Right renal cortex interstitium (tissue), 3 donors: ENCODE results near the gene OR2S2. TPM values are rescaled to one million over a fixed set of nuclear protein-coding genes. Genes with fewer than 3 reads are reported as not detected.

Experiments
- DNase-seq, 3 donors: peaks; one replicate each; pipeline ENCODE4 v3.0.0-alpha.2; 2013; ENCODE audit warnings: low read depth in 3 of 3, low spot score in 2 of 3
- polyA plus RNA-seq, 3 donors: library from polyadenylated mRNA; unstranded; fragments of 120-200 nt; gene quantifications; one replicate each; pipeline ENCODE4 v1.2.1, GENCODE V29; 2013; ENCODE audit not compliant: insufficient read length in 3 of 3

Gene OR2S2
- polyA plus RNA-seq, 3 donors, result not detected

DNA sequence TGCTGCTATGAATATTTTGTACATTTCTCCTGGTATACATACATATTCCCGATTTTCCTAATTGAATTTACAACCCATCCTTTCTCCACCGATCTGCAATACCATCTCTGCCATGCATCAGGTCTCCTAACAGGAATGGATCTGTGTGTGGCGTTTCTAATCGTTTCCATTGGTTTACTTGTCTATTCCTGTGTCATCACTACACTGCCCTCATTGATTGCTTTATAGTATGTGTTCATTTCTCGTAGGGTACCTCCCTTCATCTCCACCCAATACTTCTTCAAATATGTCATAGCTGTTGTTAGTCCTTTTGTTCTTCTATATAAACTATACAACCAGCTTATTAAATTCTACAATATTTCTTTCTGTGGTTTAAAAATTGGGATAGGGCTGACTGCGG is 7.1 kb upstream of the OR2S2 start:
- no peak for DNase-seq

GRCh38 chr9:35962126-35962906 is 4.4 kb upstream of the OR2S2 start:
- no peak for DNase-seq

- DNase-seq, result no peak
Observed at GRCh38 chr9:35960039-35960655, 2.2 kb upstream of the OR2S2 start.

GRCh38 chr9:35956651-35957050 is 1.3 kb downstream of the OR2S2 start:
- DNase-seq, result no peak

- peak; percentile 60 to 72 (median 62) for DNase-seq
Observed at GRCh38 chr9:35954942-35955546, 2.9 kb downstream of the OR2S2 start.

- DNase-seq, result no peak
Observed at GRCh38 chr9:35952526-35953191, 5.3 kb downstream of the OR2S2 start.

- DNase-seq, result no peak
Observed at GRCh38 chr9:35951736-35952135, 6.2 kb downstream of the OR2S2 start.

DNA sequence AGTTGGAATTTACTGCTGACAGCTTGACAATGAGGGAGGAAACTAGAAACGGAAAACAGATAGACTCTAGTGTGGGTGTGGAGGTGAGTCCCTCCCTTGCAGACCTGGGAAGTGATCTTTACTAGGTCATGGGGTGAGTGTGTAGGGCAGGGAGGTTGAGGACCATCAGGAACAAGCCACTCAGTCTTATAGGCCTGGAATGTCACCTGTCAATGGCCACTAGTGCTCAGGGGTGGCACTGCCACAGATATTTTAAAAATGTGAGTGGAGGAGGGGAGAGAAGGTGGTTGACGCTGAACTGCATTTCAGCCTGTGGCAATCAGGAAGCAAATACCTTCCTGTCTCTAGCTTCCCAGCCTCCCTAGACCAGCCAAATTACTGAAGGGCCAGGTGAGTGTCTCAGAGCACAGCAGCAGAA is 9.0 kb downstream of the OR2S2 start:
- DNase-seq, result no peak

DNA sequence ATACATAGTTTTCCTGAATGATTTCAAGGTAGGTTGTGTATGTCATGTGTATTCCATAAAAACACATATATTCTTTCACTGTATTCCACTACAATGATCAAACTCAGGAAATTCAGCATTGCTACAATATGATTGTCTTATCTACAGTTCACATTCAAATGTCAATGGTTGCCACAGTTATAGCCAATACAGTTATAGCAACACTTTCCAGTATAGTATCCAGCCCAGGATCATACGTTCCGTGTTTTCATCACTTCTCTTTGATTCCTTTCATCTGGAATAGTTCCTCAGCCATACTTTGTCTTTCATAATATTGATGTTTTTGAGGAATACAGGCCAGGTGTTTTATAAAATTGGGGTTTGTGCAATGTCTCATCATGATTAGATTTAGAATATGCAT is 9.5 kb downstream of the OR2S2 start:
- DNase-seq, result no peak

GRCh38 chr9:35945341-35946018 is 12.5 kb downstream of the OR2S2 start:
- peak in 2 of 3 donors; percentile 48 to 52 for DNase-seq

- DNase-seq, result no peak
Observed at GRCh38 chr9:35944841-35945240, 13.1 kb downstream of the OR2S2 start.

- no peak for DNase-seq
Observed at GRCh38 chr9:35944173-35944572, 13.8 kb downstream of the OR2S2 start.

- no peak for DNase-seq
Observed at GRCh38 chr9:35942286-35942685, 15.7 kb downstream of the OR2S2 start.

DNA sequence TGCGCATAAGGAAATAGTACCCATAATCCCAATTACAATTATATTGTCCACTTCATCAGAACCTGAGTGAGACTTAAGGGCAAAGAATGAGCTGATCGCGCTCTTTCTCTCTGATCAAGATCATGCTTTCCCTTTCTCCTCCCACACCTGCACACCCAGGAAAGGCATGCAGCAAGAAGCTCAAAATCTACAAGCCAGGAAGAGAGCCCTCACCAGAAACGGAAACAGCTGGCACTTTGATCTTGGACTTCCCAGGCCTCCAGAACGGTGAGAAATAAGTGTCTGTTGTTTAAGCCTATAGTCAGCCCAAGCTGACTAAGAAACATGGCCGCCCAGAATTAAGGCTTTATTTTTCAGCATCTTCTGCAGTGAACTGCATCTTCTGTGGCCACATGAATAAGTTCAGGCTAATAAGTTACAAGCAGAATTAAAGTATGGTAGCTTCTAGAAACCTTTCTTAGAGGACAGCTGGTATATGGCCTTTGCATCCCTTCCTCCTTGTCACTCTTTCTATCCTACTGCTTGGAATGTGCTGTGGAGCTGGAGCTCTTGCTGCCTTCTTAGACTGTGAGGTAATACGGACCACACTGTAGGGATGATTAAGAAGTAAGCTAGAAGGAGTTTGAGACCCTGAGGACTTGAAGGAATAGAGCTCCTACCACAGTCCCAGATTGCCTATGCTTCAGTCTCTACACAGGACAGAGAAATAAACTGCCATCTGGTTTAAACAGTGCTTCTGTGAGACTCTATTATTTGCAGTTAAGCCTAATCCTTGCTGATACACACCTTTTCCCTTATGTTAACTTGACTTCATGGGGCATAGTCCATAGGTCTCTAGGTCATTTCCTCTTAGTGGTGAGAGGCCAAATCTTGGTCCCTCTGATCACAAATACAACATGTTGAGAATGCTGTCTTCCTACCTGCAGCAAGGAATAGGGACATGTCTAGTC is 17.2 kb downstream of the OR2S2 start:
- no peak for DNase-seq

DNA sequence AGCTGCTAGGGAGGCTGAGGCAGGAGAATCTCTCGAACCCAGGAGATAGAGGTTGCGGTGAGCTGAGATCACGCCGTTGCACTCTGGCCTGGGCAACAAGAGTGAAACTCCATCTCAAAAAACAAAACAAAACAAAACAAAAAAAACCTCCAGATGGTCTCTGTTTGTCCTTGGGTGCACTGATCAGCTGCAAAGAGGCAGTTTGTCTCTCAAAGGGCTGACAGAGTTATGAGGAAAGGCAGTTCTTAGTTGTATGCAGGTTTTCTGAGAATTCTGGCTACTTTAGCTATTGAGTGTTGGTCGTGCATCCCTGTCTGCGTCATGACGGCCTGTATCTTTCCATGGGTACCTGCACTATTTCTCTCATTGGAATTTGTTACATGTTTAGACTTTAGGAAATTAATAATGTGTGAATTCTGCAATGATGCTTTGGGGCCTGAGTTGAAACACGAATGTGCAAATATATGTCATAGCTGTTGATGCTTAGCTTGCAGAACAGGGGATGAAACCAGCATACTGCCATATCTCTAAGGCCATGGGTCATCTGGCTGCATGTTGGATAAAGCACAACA is 18.2 kb downstream of the OR2S2 start:
- no peak for DNase-seq

DNA sequence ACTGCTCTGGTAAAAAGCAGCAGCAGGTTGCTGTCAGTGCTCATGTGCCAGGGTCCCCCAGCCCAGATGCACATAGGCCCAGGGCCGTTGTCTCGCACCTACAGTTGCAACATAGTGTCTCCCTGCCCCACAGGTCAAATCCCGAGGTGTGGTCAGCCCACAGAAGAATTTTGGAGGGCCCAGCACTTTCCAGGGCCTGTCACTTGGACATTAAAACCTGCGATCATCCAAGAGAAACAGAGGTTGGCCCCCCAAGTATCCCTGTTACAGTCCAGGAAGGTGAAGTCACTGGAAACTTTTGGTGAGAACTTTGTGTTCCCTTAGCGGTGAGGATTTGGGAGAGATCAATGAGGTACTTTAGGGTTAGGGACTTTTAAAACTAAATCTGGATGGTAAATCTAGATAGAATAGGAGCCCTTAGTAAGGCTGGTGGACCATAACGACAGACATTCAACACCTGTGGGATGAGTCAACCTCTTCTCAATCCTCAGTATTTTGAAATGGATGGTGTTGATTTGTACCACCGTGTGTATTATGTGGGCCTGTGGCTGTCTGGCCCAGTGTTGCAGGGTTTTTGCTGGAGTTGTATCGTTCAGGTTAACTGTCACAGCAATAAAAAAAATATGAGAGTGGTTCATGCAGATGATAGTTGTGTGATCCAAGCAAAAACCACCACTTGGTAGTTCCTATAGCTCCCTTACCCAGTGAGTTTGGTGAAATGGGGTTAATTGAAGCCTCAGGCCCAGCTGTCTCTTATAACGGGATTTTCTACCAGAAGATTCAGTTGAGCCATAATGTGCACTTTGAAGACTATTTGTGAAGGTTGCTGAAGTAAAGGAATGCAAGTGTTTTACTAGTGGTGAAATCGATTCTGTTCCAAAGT is 19.2 kb downstream of the OR2S2 start:
- no peak for DNase-seq

- no peak for DNase-seq
Observed at GRCh38 chr9:35937227-35937626, 20.7 kb downstream of the OR2S2 start.

DNA sequence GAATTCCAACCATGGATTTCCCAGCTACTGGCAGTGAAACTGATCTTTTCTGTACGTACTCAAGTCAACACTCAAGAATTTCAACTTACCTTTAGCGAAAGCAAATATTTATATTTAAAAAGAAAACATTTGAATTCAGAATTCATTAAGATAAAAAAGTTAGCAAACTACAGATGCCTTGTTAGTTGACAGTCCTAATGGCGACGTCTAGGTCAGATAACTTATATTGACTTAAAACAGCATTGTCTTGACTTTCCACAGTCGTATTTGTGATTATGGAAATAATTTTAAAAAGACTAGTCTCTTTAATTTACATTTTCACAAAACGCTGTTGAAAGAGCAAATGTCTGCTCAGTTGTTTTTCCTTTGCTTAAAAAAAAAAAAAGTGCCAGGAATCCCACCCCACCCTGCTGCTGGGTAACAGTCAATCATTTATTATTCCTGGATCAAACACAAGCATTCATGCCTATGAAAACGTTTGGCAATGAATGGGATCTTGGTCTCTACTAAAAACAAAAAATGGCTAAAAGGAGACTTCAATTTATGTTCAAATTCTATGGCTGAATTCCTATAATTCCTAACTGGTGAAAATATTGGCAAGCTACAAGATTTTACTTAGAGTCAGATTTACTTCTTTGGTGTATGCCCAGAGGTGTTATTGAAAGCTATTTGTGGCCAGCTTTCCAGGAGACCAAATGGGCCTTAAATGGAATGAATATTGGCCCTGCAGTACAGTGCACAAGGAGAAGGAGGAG is 22.0 kb downstream of the OR2S2 start:
- DNase-seq, result no peak
